ENCODE results near the gene PAK5. TPM values are rescaled to one million over a fixed set of nuclear protein-coding genes. Genes with fewer than 3 reads are reported as not detected.

PAK5 gene
- total RNA-seq, 1 donor from 2014 or later = 1.6 TPM

- no peak overlapping the region for H3K4me2 ChIP-seq
- H3K4me1 ChIP-seq = no peaks in the 10 kb centered on the region
- H4K20me1 ChIP-seq (ENCODE audit: low read depth) = no peaks in the 10 kb centered on the region
- Mint-ChIP-seq H3K4me1 (no peaks in the 10 kb centered on the region), H3K9me3 (no peaks in the 10 kb centered on the region), H3K4me3 (no peak overlapping the region), H3K27ac (no peak overlapping the region), H3K27me3 (ENCODE audit: insufficient read depth, low read depth) (peaks cover 2% of the 10 kb centered on the region), H3K36me3 (no peaks in the 10 kb centered on the region)
- H3K27me3 ChIP-seq = no peaks in the 10 kb centered on the region
- no peaks in the 10 kb centered on the region for H3F3A ChIP-seq (ENCODE audit: low read depth)
- no peak overlapping the region for H3K27ac ChIP-seq
- TF ChIP-seq, protein P1, sequence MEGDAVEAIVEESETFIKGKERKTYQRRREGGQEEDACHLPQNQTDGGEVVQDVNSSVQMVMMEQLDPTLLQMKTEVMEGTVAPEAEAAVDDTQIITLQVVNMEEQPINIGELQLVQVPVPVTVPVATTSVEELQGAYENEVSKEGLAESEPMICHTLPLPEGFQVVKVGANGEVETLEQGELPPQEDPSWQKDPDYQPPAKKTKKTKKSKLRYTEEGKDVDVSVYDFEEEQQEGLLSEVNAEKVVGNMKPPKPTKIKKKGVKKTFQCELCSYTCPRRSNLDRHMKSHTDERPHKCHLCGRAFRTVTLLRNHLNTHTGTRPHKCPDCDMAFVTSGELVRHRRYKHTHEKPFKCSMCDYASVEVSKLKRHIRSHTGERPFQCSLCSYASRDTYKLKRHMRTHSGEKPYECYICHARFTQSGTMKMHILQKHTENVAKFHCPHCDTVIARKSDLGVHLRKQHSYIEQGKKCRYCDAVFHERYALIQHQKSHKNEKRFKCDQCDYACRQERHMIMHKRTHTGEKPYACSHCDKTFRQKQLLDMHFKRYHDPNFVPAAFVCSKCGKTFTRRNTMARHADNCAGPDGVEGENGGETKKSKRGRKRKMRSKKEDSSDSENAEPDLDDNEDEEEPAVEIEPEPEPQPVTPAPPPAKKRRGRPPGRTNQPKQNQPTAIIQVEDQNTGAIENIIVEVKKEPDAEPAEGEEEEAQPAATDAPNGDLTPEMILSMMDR (IDR thresholded peaks at IDR 0.05) = no peak
- TF ChIP-seq EZH2phosphoT487 (IDR thresholded peaks at IDR 0.05) = no peak
- no peak for TF ChIP-seq EZH2 (IDR thresholded peaks at IDR 0.05)
- no peaks in the 10 kb centered on the region for H3K36me3 ChIP-seq
- DNase-seq (ENCODE audit: low spot score) = no peak
- no peak overlapping the region for H3K9ac ChIP-seq
- no peaks in the 10 kb centered on the region for H3K9me3 ChIP-seq (ENCODE audit: low read depth)
- no peak overlapping the region for H3K4me3 ChIP-seq
- H2AFZ ChIP-seq (replicated peaks) = no peak overlapping the region
- H3K79me2 ChIP-seq (ENCODE audit: low read depth) = no peaks in the 10 kb centered on the region
Measured at GRCh38 chr20:9775176-9775575, 63.7 kb downstream of the PAK5 start.

DNA sequence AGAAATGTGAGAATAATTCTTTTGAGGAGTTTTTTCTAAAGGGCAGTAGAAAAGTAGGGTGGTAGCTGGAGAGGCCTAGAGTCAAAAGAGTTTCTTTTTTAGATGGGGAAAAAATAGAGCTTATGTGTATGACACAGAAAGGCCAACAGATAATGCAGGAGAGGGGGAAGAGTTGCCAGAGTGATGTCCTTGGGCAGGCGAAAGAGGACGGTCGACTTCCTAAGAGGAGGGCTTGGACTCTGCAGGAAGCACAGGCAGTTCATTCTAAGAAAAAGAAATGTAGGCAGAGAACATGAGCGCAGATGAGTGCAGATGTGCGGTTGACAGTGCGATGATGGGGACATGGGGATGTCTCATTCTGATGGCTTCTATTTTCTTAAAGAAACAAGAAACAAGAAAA, 68.9 kb downstream of the PAK5 start:
- no peaks in the 10 kb centered on the region for H3F3A ChIP-seq (ENCODE audit: low read depth)
- no peaks in the 10 kb centered on the region for H3K79me2 ChIP-seq (ENCODE audit: low read depth)
- no peak overlapping the region for H3K4me3 ChIP-seq
- H3K27me3 ChIP-seq = no peaks in the 10 kb centered on the region
- Mint-ChIP-seq H3K4me1 (no peaks in the 10 kb centered on the region), H3K27ac (no peak overlapping the region), H3K9me3 (no peaks in the 10 kb centered on the region), H3K4me3 (no peak overlapping the region), H3K27me3 (ENCODE audit: insufficient read depth, low read depth) (no peaks in the 10 kb centered on the region), H3K36me3 (no peaks in the 10 kb centered on the region)
- no peak overlapping the region for H3K4me2 ChIP-seq
- H2AFZ ChIP-seq (replicated peaks) = no peak overlapping the region
- no peak overlapping the region for H3K9ac ChIP-seq
- TF ChIP-seq EZH2 (IDR thresholded peaks at IDR 0.05) (no peak), EZH2phosphoT487 (IDR thresholded peaks at IDR 0.05) (no peak)
- TF ChIP-seq, protein P1 (IDR thresholded peaks at IDR 0.05) = no peak
- DNase-seq (ENCODE audit: low spot score) = no peak
- H3K27ac ChIP-seq = no peak overlapping the region
- H3K9me3 ChIP-seq (ENCODE audit: low read depth) = no peaks in the 10 kb centered on the region
- H4K20me1 ChIP-seq (ENCODE audit: low read depth) = no peaks in the 10 kb centered on the region
- H3K4me1 ChIP-seq = no peaks in the 10 kb centered on the region
- no peaks in the 10 kb centered on the region for H3K36me3 ChIP-seq

GRCh38 chr20:9761476-9761875, 77.4 kb downstream of the PAK5 start:
- no peaks in the 10 kb centered on the region for H3K27me3 ChIP-seq
- no peak overlapping the region for H2AFZ ChIP-seq (replicated peaks)
- H3K4me3 Mint-ChIP-seq = no peak overlapping the region
- H3K9me3 ChIP-seq (ENCODE audit: low read depth) = no peaks in the 10 kb centered on the region
- H4K20me1 ChIP-seq (ENCODE audit: low read depth) = no peaks in the 10 kb centered on the region
- no peaks in the 10 kb centered on the region for H3K4me1 ChIP-seq
- H3K27me3 Mint-ChIP-seq (ENCODE audit: insufficient read depth, low read depth) = peaks cover 2% of the 10 kb centered on the region
- H3K36me3 Mint-ChIP-seq = no peaks in the 10 kb centered on the region
- TF ChIP-seq EZH2phosphoT487 (IDR thresholded peaks at IDR 0.05) (no peak), EZH2 (IDR thresholded peaks at IDR 0.05) (no peak)
- TF ChIP-seq, protein P1 (IDR thresholded peaks at IDR 0.05) = no peak
- no peak overlapping the region for H3K27ac Mint-ChIP-seq
- H3F3A ChIP-seq (ENCODE audit: low read depth) = no peaks in the 10 kb centered on the region
- no peaks in the 10 kb centered on the region for H3K4me1 Mint-ChIP-seq
- H3K4me3 ChIP-seq = no peak overlapping the region
- DNase-seq (ENCODE audit: low spot score) = no peak
- H3K4me2 ChIP-seq = no peak overlapping the region
- no peaks in the 10 kb centered on the region for H3K36me3 ChIP-seq
- H3K9me3 Mint-ChIP-seq = peaks cover 10% of the 10 kb centered on the region
- no peak overlapping the region for H3K27ac ChIP-seq
- H3K9ac ChIP-seq = no peak overlapping the region
- no peaks in the 10 kb centered on the region for H3K79me2 ChIP-seq (ENCODE audit: low read depth)
